GM21367 (cell line): Measurements from ENCODE around the gene PEMT.

Experiments
- ATAC-seq: cut with Tn5 transposase; IDR thresholded peaks from one replicate; pipeline ENCODE4 v1.9.1; 2021; ENCODE audit not compliant: unreplicated experiment

PEMT gene

GRCh38 chr17:17572010-17572785 is 19.3 kb downstream of the PEMT start:
- ATAC-seq, result no peak

GRCh38 chr17:17570798-17571716 is 20.5 kb downstream of the PEMT start:
- no peak for ATAC-seq

- no peak for ATAC-seq
Observed at GRCh38 chr17:17570140-17570797, 21.2 kb downstream of the PEMT start.

GRCh38 chr17:17569691-17570090 is 21.8 kb downstream of the PEMT start:
- no peak for ATAC-seq

- no peak for ATAC-seq
Observed at GRCh38 chr17:17568772-17569195, 22.7 kb downstream of the PEMT start.

GRCh38 chr17:17567631-17568030 is 23.9 kb downstream of the PEMT start:
- ATAC-seq, result no peak

GRCh38 chr17:17566896-17567513 is 24.5 kb downstream of the PEMT start:
- ATAC-seq, result no peak

- ATAC-seq, result no peak
Observed at GRCh38 chr17:17565471-17566339, 25.8 kb downstream of the PEMT start.

- ATAC-seq, result no peak
Observed at GRCh38 chr17:17564896-17565295, 26.6 kb downstream of the PEMT start.

- ATAC-seq, result no peak
Observed at GRCh38 chr17:17564323-17564722, 27.2 kb downstream of the PEMT start.

- no peak for ATAC-seq
Observed at GRCh38 chr17:17563530-17563929, 28.0 kb downstream of the PEMT start.

- no peak for ATAC-seq
Observed at GRCh38 chr17:17562146-17562511, 29.4 kb downstream of the PEMT start.

GRCh38 chr17:17561408-17562145 is 29.9 kb downstream of the PEMT start:
- ATAC-seq, result no peak

GRCh38 chr17:17560975-17561374 is 30.5 kb downstream of the PEMT start:
- ATAC-seq, result no peak

- no peak for ATAC-seq
Observed at GRCh38 chr17:17560167-17560566, 31.3 kb downstream of the PEMT start.

- ATAC-seq, result no peak
Observed at GRCh38 chr17:17559164-17559563, 32.3 kb downstream of the PEMT start.

- ATAC-seq, result no peak
Observed at GRCh38 chr17:17558431-17558830, 33.1 kb downstream of the PEMT start.

GRCh38 chr17:17557796-17558195 is 33.7 kb downstream of the PEMT start:
- no peak for ATAC-seq

GRCh38 chr17:17556671-17557070 is 34.8 kb downstream of the PEMT start:
- ATAC-seq, result no peak
